H9 (cell line): ENCODE measurements around the gene PPP1R12B. TPM values are rescaled to one million over a fixed set of nuclear protein-coding genes. Genes with fewer than 3 reads are reported as not detected.

ENCODE experiments used
- DNase-seq: peaks from one replicate; pipeline ENCODE4 v3.0.0-alpha.2; 2017
- H2AFZ ChIP-seq: one replicate; pipeline ENCODE4 v1.6.1; 2013; ENCODE audit warnings: mild to moderate bottlenecking, low read length, control low read depth, moderate library complexity
- H2AK5ac ChIP-seq: 2 replicates; pipeline ENCODE4 v1.6.1; 2013; ENCODE audit warnings: low read length, control low read depth, mixed read lengths; ENCODE audit not compliant: insufficient read length
- H2BK120ac ChIP-seq: one replicate; pipeline ENCODE4 v1.6.1; 2013; ENCODE audit warnings: low read depth, mild to moderate bottlenecking, low read length, control low read depth, inconsistent platforms; ENCODE audit not compliant: poor library complexity, severe bottlenecking
- H2BK12ac ChIP-seq: 2 replicates; pipeline ENCODE4 v1.6.1; 2013; ENCODE audit warnings: low read length, control low read depth, mixed read lengths, low read depth; ENCODE audit not compliant: insufficient read length
- H2BK15ac ChIP-seq: 2 replicates; pipeline ENCODE4 v1.6.1; 2013; ENCODE audit warnings: low read depth, low read length, control low read depth
- H2BK20ac ChIP-seq: one replicate; pipeline ENCODE4 v1.6.1; 2013; ENCODE audit warnings: low read depth, mild to moderate bottlenecking, low read length, control low read depth, inconsistent platforms; ENCODE audit not compliant: poor library complexity, severe bottlenecking
- H2BK5ac ChIP-seq: 2 replicates; pipeline ENCODE4 v1.6.1; 2013; ENCODE audit warnings: low read length, control low read depth, mixed read lengths; ENCODE audit not compliant: insufficient read length
- H3K14ac ChIP-seq: 2 replicates; pipeline ENCODE4 v1.6.1; 2013; ENCODE audit warnings: low read length, control low read depth; ENCODE audit not compliant: insufficient read depth
- H3K18ac ChIP-seq: 2 replicates; pipeline ENCODE4 v1.6.1; 2013; ENCODE audit warnings: low read depth, mild to moderate bottlenecking, mixed read lengths, low read length, control low read depth; ENCODE audit not compliant: insufficient read length
- H3K23ac ChIP-seq: 2 replicates; pipeline ENCODE4 v1.6.1; 2013; ENCODE audit warnings: low read length, control low read depth, mixed read lengths, low read depth; ENCODE audit not compliant: insufficient read length
- H3K23me2 ChIP-seq: 2 replicates; pipeline ENCODE4 v1.6.1; 2013; ENCODE audit warnings: low read depth, mild to moderate bottlenecking, mixed read lengths, low read length, control low read depth; ENCODE audit not compliant: insufficient read length, poor library complexity, severe bottlenecking
- H3K27ac ChIP-seq: 2 replicates; pipeline ENCODE4 v1.5.1; 2013; ENCODE audit warnings: low read length, control low read depth, mixed read lengths, low read depth; ENCODE audit not compliant: insufficient read length
- H3K27me3 ChIP-seq: 2 replicates; pipeline ENCODE4 v1.6.1; 2013; ENCODE audit warnings: low read length, control low read depth, inconsistent platforms; ENCODE audit not compliant: insufficient read depth
- H3K4ac ChIP-seq: 2 replicates; pipeline ENCODE4 v1.6.1; 2013; ENCODE audit warnings: low read depth, mild to moderate bottlenecking, control low read depth, inconsistent platforms, low read length, moderate library complexity
- H3K4me1 ChIP-seq: 2 replicates; pipeline ENCODE4 v1.6.1; 2013; ENCODE audit warnings: low read length, control low read depth, inconsistent platforms; ENCODE audit not compliant: insufficient read depth
- H3K4me2 ChIP-seq: 2 replicates; pipeline ENCODE4 v1.6.1; 2013; ENCODE audit warnings: low read length, control low read depth, mixed read lengths; ENCODE audit not compliant: insufficient read length, insufficient read depth
- H3K56ac ChIP-seq: 2 replicates; pipeline ENCODE4 v1.6.1; 2013; ENCODE audit warnings: low read depth, mild to moderate bottlenecking, mixed read lengths, low read length, control low read depth; ENCODE audit not compliant: insufficient read length
- H3K79me1 ChIP-seq: 2 replicates; pipeline ENCODE4 v1.6.1; 2013; ENCODE audit warnings: low read depth, mild to moderate bottlenecking, moderate library complexity, low read length, control low read depth, inconsistent platforms; ENCODE audit not compliant: insufficient read depth, poor library complexity, severe bottlenecking
- H3K79me2 ChIP-seq: 2 replicates; pipeline ENCODE4 v1.6.1; 2013; ENCODE audit warnings: low read length, control low read depth, inconsistent platforms; ENCODE audit not compliant: insufficient read depth
- H3K9ac ChIP-seq: 2 replicates; pipeline ENCODE4 v1.6.1; 2013; ENCODE audit warnings: low read length, control low read depth, mixed read lengths; ENCODE audit not compliant: insufficient read length; ENCODE audit errors: extremely low read depth
- H3K9me3 ChIP-seq: one replicate; pipeline ENCODE4 v1.6.1; 2013; ENCODE audit warnings: low read depth, low read length, inconsistent platforms; ENCODE audit not compliant: control insufficient read depth
- H3T11ph ChIP-seq: one replicate; pipeline ENCODE4 v1.6.1; 2013; ENCODE audit warnings: mild to moderate bottlenecking, low read length, control low read depth, inconsistent platforms
- H4K20me1 ChIP-seq: one replicate; pipeline ENCODE4 v1.6.1; 2013; ENCODE audit not compliant: control insufficient read depth, insufficient read length, insufficient read depth
- H4K5ac ChIP-seq: 2 replicates; pipeline ENCODE4 v1.6.1; 2013; ENCODE audit warnings: low read depth, mild to moderate bottlenecking, mixed read lengths, low read length, control low read depth; ENCODE audit not compliant: insufficient read length
- H4K8ac ChIP-seq: replicated peaks from 2 replicates; pipeline ENCODE4 v1.6.1; 2013; ENCODE audit warnings: low read length, control low read depth, mixed read lengths, low read depth; ENCODE audit not compliant: insufficient read length
- H4K91ac ChIP-seq: 2 replicates; pipeline ENCODE4 v1.6.1; 2013; ENCODE audit warnings: low read depth, mild to moderate bottlenecking, moderate library complexity, mixed read lengths, low read length, control low read depth; ENCODE audit not compliant: insufficient read length
- H3K27ac Mint-ChIP-seq, 3 experiments: 2 replicates in 2 of 3; 3 replicates in 1 of 3; pipeline ENCODE4 v1.8.0; 2020 to 2021; ENCODE audit warnings: mixed read lengths in 3 of 3, mild to moderate bottlenecking in 1 of 3, moderate library complexity in 1 of 3
- H3K27me3 Mint-ChIP-seq: 2 replicates; pipeline ENCODE4 v1.8.0; 2021; ENCODE audit warnings: low read depth, mild to moderate bottlenecking, moderate library complexity, mixed read lengths
- H3K36me3 Mint-ChIP-seq, 3 experiments: 2 replicates in 2 of 3; 3 replicates in 1 of 3; pipeline ENCODE4 v1.8.0; 2020 to 2021; ENCODE audit warnings: low read depth in 3 of 3, mixed read lengths in 3 of 3; ENCODE audit not compliant: insufficient read depth in 1 of 3
- H3K4me1 Mint-ChIP-seq, 2 experiments: 2 replicates each; pipeline ENCODE4 v1.8.0; 2020; ENCODE audit warnings: mixed read lengths in 2 of 2
- H3K4me3 Mint-ChIP-seq, 2 experiments: 2 replicates in 1 of 2; 3 replicates in 1 of 2; pipeline ENCODE4 v1.8.0; 2020 to 2021; ENCODE audit warnings: mild to moderate bottlenecking in 2 of 2, mixed read lengths in 2 of 2, moderate library complexity in 1 of 2
- H3K9me3 Mint-ChIP-seq, 2 experiments: 2 replicates in 1 of 2; 3 replicates in 1 of 2; pipeline ENCODE4 v1.8.0; 2020; ENCODE audit warnings: mild to moderate bottlenecking in 2 of 2, mixed read lengths in 2 of 2, moderate library complexity in 1 of 2
- WGBS: extraction: QIAGEN DNeasy Blood & Tissue Kit; methylation state at CpG from one replicate; pipeline ENCODE4 v1.1.7; 2013; ENCODE audit warnings: missing lambda C conversion rate, low lambda C conversion rate, mixed read lengths; ENCODE audit not compliant: insufficient read length; ENCODE audit errors: extremely low coverage; 5-methylcytosine and 5-hydroxymethylcytosine counted together
- total RNA-seq: library from RNA; stranded (reverse); gene quantifications from 2 replicates; pipeline ENCODE4 v1.2.1, GENCODE V29; 2021
- TF ChIP-seq, protein P1 (sequence below): fragments of 200-600 bp; sonication (generic); conservative IDR thresholded peaks from 3 replicates; pipeline ENCODE4 v1.8.0; 2021; ENCODE audit warnings: antibody characterized with exemption, mild to moderate bottlenecking

PPP1R12B gene
- total RNA-seq, 1 experiment from 2014 or later = 12.9 TPM

DNA sequence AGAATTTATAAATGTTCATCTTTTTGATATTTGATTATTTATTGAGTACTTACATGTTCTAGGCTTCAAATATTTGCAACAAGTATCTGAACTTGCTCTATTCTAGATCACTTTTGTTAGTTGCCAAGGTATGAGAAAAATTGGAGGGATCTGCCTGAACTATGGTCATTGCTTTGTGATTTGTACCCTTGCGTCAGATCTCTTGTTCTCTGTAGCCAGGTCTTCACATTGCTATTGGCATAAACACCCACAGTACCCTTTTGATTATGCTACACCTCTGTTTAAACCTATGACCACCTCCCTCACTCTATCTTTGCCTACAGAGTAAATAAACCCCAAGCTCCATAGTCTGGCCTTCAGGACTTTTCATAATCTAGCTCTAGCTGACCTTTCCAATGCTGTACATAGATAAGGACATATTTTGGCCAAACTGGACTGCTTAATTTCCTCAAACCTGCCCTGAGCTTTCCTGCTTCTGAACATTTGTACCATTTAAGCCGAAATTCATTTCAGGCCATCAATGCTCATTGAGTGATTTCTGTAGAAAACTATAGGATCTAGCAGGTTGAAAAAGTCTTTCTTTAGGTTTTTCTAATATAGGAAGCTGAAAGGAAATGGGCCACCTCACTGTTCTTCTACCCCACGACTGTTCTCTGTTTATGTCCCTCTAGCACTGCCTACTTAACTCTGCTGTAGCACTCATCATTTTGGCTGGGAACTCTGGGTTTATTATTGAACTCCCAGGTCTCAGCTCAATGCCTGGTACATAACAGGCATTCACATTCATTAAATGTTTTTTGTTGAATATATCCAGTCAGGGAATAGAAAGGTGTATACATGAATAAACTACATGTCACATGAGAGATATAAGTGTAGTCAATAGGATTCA, 84.9 kb downstream of the PPP1R12B start:
- no peak overlapping the region for H3K18ac ChIP-seq
- H4K20me1 ChIP-seq = no peaks in the 10 kb centered on the region
- Mint-ChIP-seq H3K36me3 (peaks cover 0 to 10% (median 2%) of the 10 kb centered on the region in 3 experiments; a peak in 4 of 7 replicates), H3K9me3 (no peaks in the 10 kb centered on the region), H3K27me3 (no peaks in the 10 kb centered on the region), H3K4me3 (no peak overlapping the region), H3K27ac (no peak overlapping the region), H3K4me1 (no peaks in the 10 kb centered on the region)
- H3K23ac ChIP-seq = no peak overlapping the region
- H3K4ac ChIP-seq = no peak overlapping the region
- H2BK15ac ChIP-seq = no peak overlapping the region
- no peaks in the 10 kb centered on the region for H3K9me3 ChIP-seq
- no peak overlapping the region for H2AK5ac ChIP-seq
- H3K27ac ChIP-seq = no peak overlapping the region
- no peaks in the 10 kb centered on the region for H3K79me1 ChIP-seq
- no peak for DNase-seq
- H3K79me2 ChIP-seq = no peaks in the 10 kb centered on the region
- H3K9ac ChIP-seq = no peak overlapping the region
- no peak overlapping the region for H4K8ac ChIP-seq
- no peak overlapping the region for H3K14ac ChIP-seq
- H2AFZ ChIP-seq = no peak overlapping the region
- TF ChIP-seq, protein P1, sequence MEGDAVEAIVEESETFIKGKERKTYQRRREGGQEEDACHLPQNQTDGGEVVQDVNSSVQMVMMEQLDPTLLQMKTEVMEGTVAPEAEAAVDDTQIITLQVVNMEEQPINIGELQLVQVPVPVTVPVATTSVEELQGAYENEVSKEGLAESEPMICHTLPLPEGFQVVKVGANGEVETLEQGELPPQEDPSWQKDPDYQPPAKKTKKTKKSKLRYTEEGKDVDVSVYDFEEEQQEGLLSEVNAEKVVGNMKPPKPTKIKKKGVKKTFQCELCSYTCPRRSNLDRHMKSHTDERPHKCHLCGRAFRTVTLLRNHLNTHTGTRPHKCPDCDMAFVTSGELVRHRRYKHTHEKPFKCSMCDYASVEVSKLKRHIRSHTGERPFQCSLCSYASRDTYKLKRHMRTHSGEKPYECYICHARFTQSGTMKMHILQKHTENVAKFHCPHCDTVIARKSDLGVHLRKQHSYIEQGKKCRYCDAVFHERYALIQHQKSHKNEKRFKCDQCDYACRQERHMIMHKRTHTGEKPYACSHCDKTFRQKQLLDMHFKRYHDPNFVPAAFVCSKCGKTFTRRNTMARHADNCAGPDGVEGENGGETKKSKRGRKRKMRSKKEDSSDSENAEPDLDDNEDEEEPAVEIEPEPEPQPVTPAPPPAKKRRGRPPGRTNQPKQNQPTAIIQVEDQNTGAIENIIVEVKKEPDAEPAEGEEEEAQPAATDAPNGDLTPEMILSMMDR = no peak
- H3K4me2 ChIP-seq = no peak overlapping the region
- no CpG with 5 or more reads among the region's 3 CpGs for WGBS
- H3K27me3 ChIP-seq = no peaks in the 10 kb centered on the region
- H3K4me1 ChIP-seq = no peaks in the 10 kb centered on the region
- H2BK12ac ChIP-seq = no peak overlapping the region
- H2BK5ac ChIP-seq = no peak overlapping the region
- no peak overlapping the region for H2BK20ac ChIP-seq
- no peak overlapping the region for H3T11ph ChIP-seq
- H4K5ac ChIP-seq = no peak overlapping the region
- no peak overlapping the region for H2BK120ac ChIP-seq
- H4K91ac ChIP-seq = no peak overlapping the region
- H3K56ac ChIP-seq = no peak overlapping the region
- no peaks in the 10 kb centered on the region for H3K23me2 ChIP-seq
